NCI-H446 treated with DMSO at 0.1 percent for 48 hours (cell line): ENCODE measurements around the gene MIPOL1.
"Not testable (repeated sequence)": the region's sequence is repeated elsewhere in the genome, so short reads cannot be mapped to it uniquely, and the experiment has no call there.

Source experiments
- DNase-seq: peaks from one replicate; lab custom pipeline; 2025; lab: John Stamatoyannopoulos, UW

MIPOL1 gene

GRCh38 chr14:37545174-37545573 lies 347.4 kb downstream of the MIPOL1 start:
- DNase-seq, result no peak

GRCh38 chr14:37546621-37547447 lies 349.1 kb downstream of the MIPOL1 start:
- DNase-seq, result no peak

- peak; percentile 48 for DNase-seq
Measured at GRCh38 chr14:37550511-37550910, 352.8 kb downstream of the MIPOL1 start.

GRCh38 chr14:37551119-37551518 lies 353.4 kb downstream of the MIPOL1 start:
- DNase-seq, result no peak

GRCh38 chr14:37553935-37554550 lies 356.3 kb downstream of the MIPOL1 start:
- no peak for DNase-seq

GRCh38 chr14:37555596-37555995 lies 357.9 kb downstream of the MIPOL1 start:
- DNase-seq, result not testable (repeated sequence)

GRCh38 chr14:37558740-37559139 lies 361.0 kb downstream of the MIPOL1 start:
- DNase-seq, result no peak

GRCh38 chr14:37559386-37559785 lies 361.6 kb downstream of the MIPOL1 start:
- no peak for DNase-seq

GRCh38 chr14:37563189-37563588 lies 365.5 kb downstream of the MIPOL1 start:
- DNase-seq, result no peak

GRCh38 chr14:37565550-37565949 lies 367.8 kb downstream of the MIPOL1 start:
- DNase-seq, result no peak

- DNase-seq, result no peak
Measured at GRCh38 chr14:37566811-37567371, 369.2 kb downstream of the MIPOL1 start.

GRCh38 chr14:37569729-37570128 lies 372.0 kb downstream of the MIPOL1 start:
- no peak for DNase-seq

- no peak for DNase-seq
Measured at GRCh38 chr14:37571391-37571790, 373.7 kb downstream of the MIPOL1 start.

- DNase-seq, result no peak
Measured at GRCh38 chr14:37573356-37573755, 375.6 kb downstream of the MIPOL1 start.

- no peak for DNase-seq
Measured at GRCh38 chr14:37579274-37579673, 381.5 kb downstream of the MIPOL1 start.

GRCh38 chr14:37580146-37580545 lies 382.4 kb downstream of the MIPOL1 start:
- DNase-seq, result no peak

- no peak for DNase-seq
Measured at GRCh38 chr14:37583358-37584210, 385.8 kb downstream of the MIPOL1 start.

- no peak for DNase-seq
Measured at GRCh38 chr14:37584211-37585100, 386.7 kb downstream of the MIPOL1 start.

- DNase-seq, result no peak
Measured at GRCh38 chr14:37585101-37585511, 387.4 kb downstream of the MIPOL1 start.

- DNase-seq, result no peak
Measured at GRCh38 chr14:37585971-37586796, 388.4 kb downstream of the MIPOL1 start.
